Loucy (cell line): ENCODE measurements around the gene CENPN.

Source experiments
- CTCF ChIP-seq: fragments of 200-600 bp; sonication (generic); conservative IDR thresholded peaks from 2 replicates; pipeline ENCODE4 v1.5.1; 2014; ENCODE audit warnings: mild to moderate bottlenecking, antibody characterized with exemption, low read length
- EZH2phosphoT487 ChIP-seq: fragments of 200-600 bp; IDR thresholded peaks from 2 replicates; pipeline ENCODE4 v1.6.1; 2018; ENCODE audit warnings: antibody characterized with exemption, mild to moderate bottlenecking, moderate library complexity, borderline replicate concordance

GRCh38 chr16:80981103-80981502 lies 25.9 kb upstream of the CENPN start:
- no peak for TF ChIP-seq CTCF
- TF ChIP-seq EZH2phosphoT487 = no peak
